IMR-90 (cell line): ENCODE measurements around the gene ZNF708. TPM values are rescaled to one million over a fixed set of nuclear protein-coding genes. Genes with fewer than 3 reads are reported as not detected.

Source experiments
- ATAC-seq: fragments of 200-7000 bp; cut with Tn5 transposase; 2 replicates; pipeline ENCODE4 v1.9.1; 2020; ENCODE audit warnings: low read depth, mild to moderate bottlenecking, moderate library complexity
- BruUV-seq: library from RNA; stranded (reverse); fragments of 400-500 nt; replicated peaks from 2 replicates; lab custom pipeline; 2021; lab: Mats Ljungman, UMichigan
- CTCF ChIA-PET: fragments of 300-600 bp; formaldehyde crosslinking; extraction: SDS; loops from one replicate; lab custom pipeline; 2021; ENCODE audit warnings: antibody characterized with exemption; lab: Yijun Ruan, JAX
- POLR2A ChIA-PET: fragments of 300-600 bp; sonication (Branson Sonifier 250); formaldehyde crosslinking; loops from one replicate; lab custom pipeline; 2022; ENCODE audit warnings: antibody characterized with exemption; ENCODE audit not compliant: unreplicated experiment; lab: Charles Lee
- DNase-seq: peaks from one replicate; pipeline ENCODE4 v3.0.0; 2013
- H2AFZ ChIP-seq: replicated peaks from 2 replicates; pipeline ENCODE3; 2013; ENCODE audit warnings: low read length, mild to moderate bottlenecking; ENCODE audit not compliant: poor library complexity
- H2AK5ac ChIP-seq: 2 replicates; pipeline ENCODE4 v1.6.1; 2013; ENCODE audit warnings: low read depth, low read length, inconsistent platforms
- H2AK9ac ChIP-seq: replicated peaks from 2 replicates; pipeline ENCODE3; 2013; ENCODE audit warnings: mild to moderate bottlenecking, low read depth, low read length, moderate library complexity; ENCODE audit not compliant: poor library complexity
- H2BK120ac ChIP-seq: 2 replicates; pipeline ENCODE4 v1.6.1; 2013; ENCODE audit warnings: low read depth, low read length, inconsistent platforms
- H2BK15ac ChIP-seq: 3 replicates; pipeline ENCODE4 v1.6.1; 2013; ENCODE audit warnings: low read depth, low read length, inconsistent platforms
- H2BK20ac ChIP-seq: 2 replicates; pipeline ENCODE4 v1.6.1; 2013; ENCODE audit warnings: low read depth, mild to moderate bottlenecking, inconsistent platforms, low read length, moderate library complexity
- H2BK5ac ChIP-seq: 2 replicates; pipeline ENCODE4 v1.6.1; 2013; ENCODE audit warnings: mild to moderate bottlenecking, low read depth, low read length, inconsistent platforms; ENCODE audit not compliant: poor library complexity, severe bottlenecking
- H3K14ac ChIP-seq: replicated peaks from 2 replicates; pipeline ENCODE4 v1.6.1; 2013; ENCODE audit warnings: low read depth, low read length, inconsistent platforms
- H3K18ac ChIP-seq: 2 replicates; pipeline ENCODE4 v1.6.1; 2013; ENCODE audit warnings: low read depth, low read length, control low read depth
- H3K23ac ChIP-seq: 2 replicates; pipeline ENCODE4 v1.6.1; 2013; ENCODE audit warnings: low read depth, low read length, inconsistent platforms
- H3K27ac ChIP-seq: 2 replicates; pipeline ENCODE4 v1.5.1; 2013; ENCODE audit warnings: mild to moderate bottlenecking, control low read depth, low read length; ENCODE audit not compliant: insufficient read depth
- H3K27me3 ChIP-seq: 2 replicates; pipeline ENCODE4 v1.6.1; 2013; ENCODE audit warnings: low read length; ENCODE audit not compliant: control insufficient read depth, insufficient read depth
- H3K36me3 ChIP-seq: 2 replicates; pipeline ENCODE4 v1.6.1; 2013; ENCODE audit warnings: low read length, mixed read lengths; ENCODE audit not compliant: control insufficient read depth, insufficient read depth
- H3K4ac ChIP-seq: 2 replicates; pipeline ENCODE4 v1.6.1; 2013; ENCODE audit warnings: low read depth, low read length, inconsistent platforms
- H3K4me1 ChIP-seq: 2 replicates; pipeline ENCODE4 v1.6.1; 2013; ENCODE audit warnings: low read length, mixed read lengths; ENCODE audit not compliant: control insufficient read depth, insufficient read depth
- H3K4me2 ChIP-seq: 2 replicates; pipeline ENCODE4 v1.6.1; 2013; ENCODE audit warnings: low read depth, mild to moderate bottlenecking, control low read depth, low read length, moderate library complexity
- H3K4me3 ChIP-seq: 2 replicates; pipeline ENCODE4 v1.5.1; 2013; ENCODE audit warnings: low read depth, mild to moderate bottlenecking, control low read depth, low read length, moderate library complexity; ENCODE audit not compliant: insufficient read depth
- H3K56ac ChIP-seq: 2 replicates; pipeline ENCODE4 v1.6.1; 2013; ENCODE audit warnings: low read length, inconsistent platforms; ENCODE audit not compliant: insufficient read depth; ENCODE audit errors: extremely low read depth
- H3K79me1 ChIP-seq, 2 experiments: 2 replicates each; pipeline ENCODE4 v1.6.1; 2013; ENCODE audit warnings: low read length in 2 of 2, inconsistent platforms in 1 of 2, low read depth in 1 of 2
- H3K9ac ChIP-seq: 2 replicates; pipeline ENCODE4 v1.6.1; 2013; ENCODE audit warnings: low read depth, low read length, control low read depth
- H3K9me1 ChIP-seq: 2 replicates; pipeline ENCODE4 v1.6.1; 2013; ENCODE audit warnings: low read length, inconsistent platforms; ENCODE audit not compliant: insufficient read depth
- H3K9me3 ChIP-seq: 2 replicates; pipeline ENCODE4 v1.6.1; 2013; ENCODE audit warnings: low read length; ENCODE audit not compliant: control insufficient read depth, insufficient read depth
- H4K20me1 ChIP-seq: 2 replicates; pipeline ENCODE4 v1.6.1; 2013; ENCODE audit warnings: low read length, inconsistent platforms; ENCODE audit not compliant: insufficient read depth
- H4K5ac ChIP-seq: 2 replicates; pipeline ENCODE4 v1.6.1; 2013; ENCODE audit warnings: mild to moderate bottlenecking, low read depth, low read length, control low read depth
- H4K8ac ChIP-seq, 2 experiments: 2 replicates each; pipeline ENCODE4 v1.6.1; 2013; ENCODE audit warnings: low read depth in 2 of 2, low read length in 2 of 2, control low read depth in 1 of 2, inconsistent platforms in 1 of 2
- H4K91ac ChIP-seq: 2 replicates; pipeline ENCODE4 v1.6.1; 2013; ENCODE audit warnings: low read depth, low read length, inconsistent platforms; ENCODE audit not compliant: insufficient read depth
- BHLHE40 ChIP-seq: fragments of 150-350 bp; IDR thresholded peaks from 2 replicates; pipeline ENCODE4 v1.6.1; 2016; ENCODE audit warnings: mild to moderate bottlenecking, low read depth, low read length
- CHD1 ChIP-seq: IDR thresholded peaks from 2 replicates; pipeline ENCODE4 v1.6.1; 2012; ENCODE audit warnings: low read depth, low read length, improper control_type of control experiment
- FOS ChIP-seq: fragments of 150-350 bp; IDR thresholded peaks from 2 replicates; pipeline ENCODE4 v1.6.1; 2016; ENCODE audit warnings: low read depth, low read length
- MAFK ChIP-seq: IDR thresholded peaks from 2 replicates; pipeline ENCODE4 v1.6.1; 2012; ENCODE audit warnings: low read depth, low read length, improper control_type of control experiment
- WGBS, 2 experiments: methylation state at CpG; one replicate each; pipeline versions ENCODE4 v1.1.5 to v1.1.7; 2013; ENCODE audit warnings: missing lambda C conversion rate in 2 of 2; ENCODE audit not compliant: insufficient read length in 1 of 2; ENCODE audit errors: extremely low coverage in 2 of 2; 5-methylcytosine and 5-hydroxymethylcytosine counted together
- dilution Hi-C: fragments of 300-500 bp; cut with HindIII; formaldehyde crosslinking; loops from one replicate; pipeline ENCODE4 v1.14.3; 2018; ENCODE audit warnings: low sequenced_read_pairs; ENCODE audit not compliant: unreplicated experiment
- in situ Hi-C: fragments of 300-500 bp; cut with MboI; formaldehyde crosslinking; loops from 3 replicates; pipeline ENCODE4 v1.14.3; 2019; ENCODE audit warnings: low sequenced_read_pairs, inconsistent platforms, mixed read lengths
- intact Hi-C: fragments of 100-400 bp; cut with micrococcal nuclease; formaldehyde crosslinking; loops from 2 replicates; pipeline ENCODE4 v1.10.0; 2022
- polyA plus RNA-seq, 3 experiments: library from polyadenylated mRNA; depleted of rRNA; stranded (reverse); fragments of >200 nt; gene quantifications; 2 replicates each; pipeline ENCODE4 v1.2.3, GENCODE V29; 2012; ENCODE audit warnings: low replicate concordance in 1 of 3
- total RNA-seq: library from RNA; depleted of rRNA; stranded (reverse); fragments of >200 nt; gene quantifications from 2 replicates; pipeline ENCODE4 v1.2.3, GENCODE V29; 2012

The ZNF708 gene
- total and polyA plus RNA-seq, 2 of the 4 experiments (the other 2 are of a cell fraction), result 1.7 to 4.7 TPM

DNA sequence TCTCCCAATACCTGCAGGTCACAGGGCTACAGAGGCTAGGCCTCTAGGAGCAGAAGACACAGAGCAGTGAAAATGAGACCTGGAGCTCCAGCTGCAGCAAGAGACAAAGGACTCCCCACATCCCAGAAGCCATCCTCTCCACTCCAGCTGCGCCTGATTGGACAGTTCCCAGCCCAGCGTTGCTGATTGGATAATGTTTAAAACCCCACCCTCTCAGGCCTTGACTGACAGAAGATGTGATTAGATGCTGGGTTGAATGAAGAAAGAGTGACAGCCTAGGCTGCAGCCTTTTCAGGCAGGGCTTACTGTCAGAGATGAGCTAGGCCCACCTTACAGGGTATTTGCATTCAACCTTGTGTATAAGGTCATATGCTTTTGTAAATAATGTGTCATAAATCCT lies 59.4 kb downstream of the ZNF708 start:
- WGBS, 2 experiments, result no CpG with 5 or more reads among the region's 2 CpGs
- Histone ChIP-seq H3K27me3 (no peaks in the 10 kb centered on the region), H3K18ac (no peak overlapping the region), H4K91ac (no peak overlapping the region), H2BK15ac (no peak overlapping the region), H3K14ac (no peak overlapping the region), H3K23ac (no peak overlapping the region), H3K79me1 (no peaks in the 10 kb centered on the region), H3K9me1 (no peaks in the 10 kb centered on the region), H4K5ac (no peak overlapping the region), H2BK20ac (no peak overlapping the region), H3K36me3 (no peaks in the 10 kb centered on the region), H3K4me2 (no peak overlapping the region), H2BK5ac (no peak overlapping the region), H2AFZ (no peak overlapping the region), H3K9ac (no peak overlapping the region), H4K8ac (no peak overlapping the region), H2AK9ac (no peak overlapping the region), H4K20me1 (no peaks in the 10 kb centered on the region), H3K4ac (no peak overlapping the region), H3K9me3 (peaks cover 26% of the 10 kb centered on the region), H2AK5ac (no peak overlapping the region), H3K27ac (no peak overlapping the region), H3K56ac (no peak overlapping the region), H3K4me1 (no peaks in the 10 kb centered on the region), H3K4me3 (no peak overlapping the region), H2BK120ac (no peak overlapping the region)
- intact Hi-C loops (no loop called here), dilution Hi-C loops (no loop called here), in situ Hi-C loops (no loop called here)
- BruUV-seq, result no TSS peak
- TF ChIP-seq MAFK, result no peak
- TF ChIP-seq FOS, result no peak
- TF ChIP-seq CHD1, result no peak
- TF ChIP-seq BHLHE40, result no peak
- POLR2A ChIA-PET, result no interaction called here
- CTCF ChIA-PET, result no interaction called here
- no peak for ATAC-seq
- no peak for DNase-seq
